RPMI7951 (cell line): ENCODE measurements around the gene SMAD3. TPM values are rescaled to one million over a fixed set of nuclear protein-coding genes. Genes with fewer than 3 reads are reported as not detected.

Source experiments
- DNase-seq: peaks from one replicate; pipeline ENCODE4 v3.0.0-alpha.2; 2012; ENCODE audit warnings: low read depth
- total RNA-seq: library from RNA; depleted of rRNA; stranded (reverse); fragments of >200 nt; shearing (Covaris generic); gene quantifications from 2 replicates; pipeline ENCODE4 v1.2.3, GENCODE V29; 2014

Gene SMAD3
- total RNA-seq, 1 experiment from 2014 or later = 19.7 TPM

DNA sequence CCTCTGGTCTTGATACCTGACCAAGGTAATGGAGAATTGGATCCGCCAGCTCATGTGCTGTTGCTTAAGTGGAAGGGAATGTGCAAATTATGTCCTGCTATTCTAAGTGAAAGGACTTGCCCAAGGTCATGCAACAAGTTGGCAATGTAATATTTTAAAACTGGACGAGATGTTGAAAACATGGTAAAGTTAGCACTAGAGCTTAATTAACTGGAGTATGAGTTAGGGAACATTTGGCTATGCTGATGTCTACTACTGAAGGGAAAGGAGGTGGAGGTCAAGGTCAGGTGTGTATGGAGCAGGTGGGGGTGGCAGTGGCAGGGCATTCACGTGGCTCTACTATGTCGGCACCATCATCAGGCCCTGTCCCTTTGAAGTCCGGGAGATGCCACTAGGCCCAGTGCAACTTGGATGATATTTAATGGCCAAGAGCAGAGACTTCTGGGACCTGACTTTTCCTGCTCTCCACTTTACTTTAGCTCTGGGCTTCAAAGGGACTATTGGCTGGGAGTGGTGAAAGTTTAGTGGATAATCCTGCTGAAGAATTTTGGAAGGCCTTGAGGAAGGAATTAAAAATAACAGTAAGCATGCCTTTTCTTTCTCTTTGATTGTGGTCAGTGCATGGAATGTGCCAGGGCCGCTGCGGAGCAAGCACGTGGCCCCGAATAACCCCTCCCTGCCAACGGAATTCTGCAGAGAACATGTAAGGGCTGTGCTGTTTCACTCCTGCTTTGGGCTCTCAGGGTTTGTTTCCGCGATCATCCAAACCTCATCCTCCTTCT lies 14.9 kb downstream of the SMAD3 start:
- DNase-seq = peak; percentile 96

DNA sequence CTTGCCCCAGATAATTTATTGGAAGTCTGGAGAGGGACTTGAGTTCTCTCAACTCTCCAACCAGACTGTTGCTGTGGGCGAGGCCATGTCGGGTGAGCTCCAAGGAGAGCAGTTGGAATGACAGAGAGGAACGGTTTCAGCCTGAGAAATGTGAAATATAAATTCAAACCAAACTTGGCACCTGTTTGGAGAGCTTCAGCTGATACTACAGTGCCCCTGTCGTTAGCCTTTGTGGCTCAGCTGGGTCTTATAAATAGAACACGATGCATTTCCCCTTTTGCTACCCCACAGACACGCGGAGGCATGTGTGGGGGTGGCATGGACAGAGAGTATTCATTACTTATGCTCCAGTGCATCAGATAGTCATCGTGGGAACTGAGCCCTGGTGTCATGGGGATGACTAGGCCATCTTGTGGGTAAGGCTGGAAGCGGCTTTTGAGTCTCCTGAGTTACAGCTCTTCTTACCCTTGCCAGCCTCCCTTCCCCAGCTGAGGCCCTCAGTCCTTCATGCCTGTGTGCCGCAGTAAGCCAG lies 15.6 kb downstream of the SMAD3 start:
- peak; percentile 99 for DNase-seq

DNA sequence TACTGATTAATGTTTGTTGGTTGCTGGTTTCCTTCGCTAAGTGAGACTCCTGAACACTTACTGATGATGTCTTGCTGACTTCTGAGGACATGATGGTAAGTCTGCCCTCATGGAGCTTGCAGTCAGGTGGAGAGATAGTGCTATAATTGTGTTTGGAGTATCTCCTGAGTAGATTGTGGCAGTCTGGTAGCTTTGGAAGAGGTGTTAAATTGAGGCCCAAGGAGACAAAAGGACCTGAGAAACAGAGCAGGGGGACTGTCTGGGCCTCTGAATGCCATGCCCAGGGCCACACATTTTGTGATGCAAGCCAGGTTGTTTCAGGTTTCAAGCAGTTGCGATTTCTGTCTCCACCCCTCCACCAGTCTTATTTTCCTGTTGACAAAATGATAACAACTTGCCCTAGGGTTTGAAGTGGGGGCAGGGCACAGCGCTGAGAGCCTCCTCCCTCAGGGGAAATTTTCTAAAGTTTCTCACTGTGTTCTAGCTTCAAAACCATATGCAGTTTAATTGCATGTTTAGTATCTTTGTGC lies 16.7 kb downstream of the SMAD3 start:
- DNase-seq = no peak

DNA sequence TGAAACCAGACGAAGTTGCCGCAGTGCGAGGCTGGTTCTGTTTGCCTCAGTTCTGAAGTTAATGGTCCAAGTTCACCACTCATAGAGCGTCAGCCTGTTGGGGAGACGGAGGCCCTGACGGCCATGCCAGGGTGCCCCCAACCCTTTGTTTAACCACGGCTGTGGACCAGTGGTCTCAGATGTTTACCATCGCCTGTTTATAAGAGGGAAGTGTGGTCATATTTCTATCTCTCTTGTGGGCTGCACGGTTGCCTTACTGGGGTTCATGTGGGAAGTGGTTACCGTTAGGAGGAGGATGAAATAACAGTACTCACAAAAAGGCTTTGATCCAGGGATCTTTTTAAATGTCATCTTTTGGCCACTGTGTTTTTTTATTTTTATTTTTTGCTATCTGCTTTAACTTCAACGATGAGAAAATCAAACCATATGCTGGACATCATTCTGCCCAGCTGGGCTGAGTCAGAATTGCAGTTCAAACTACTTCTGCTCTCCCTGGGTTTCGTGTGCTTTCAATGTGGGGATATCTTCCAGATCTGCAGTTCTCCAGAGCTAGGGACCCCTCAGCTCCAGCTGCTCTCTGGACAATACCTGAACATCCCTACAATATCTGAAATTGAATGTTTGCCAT lies 17.8 kb downstream of the SMAD3 start:
- DNase-seq = peak; percentile 61

DNA sequence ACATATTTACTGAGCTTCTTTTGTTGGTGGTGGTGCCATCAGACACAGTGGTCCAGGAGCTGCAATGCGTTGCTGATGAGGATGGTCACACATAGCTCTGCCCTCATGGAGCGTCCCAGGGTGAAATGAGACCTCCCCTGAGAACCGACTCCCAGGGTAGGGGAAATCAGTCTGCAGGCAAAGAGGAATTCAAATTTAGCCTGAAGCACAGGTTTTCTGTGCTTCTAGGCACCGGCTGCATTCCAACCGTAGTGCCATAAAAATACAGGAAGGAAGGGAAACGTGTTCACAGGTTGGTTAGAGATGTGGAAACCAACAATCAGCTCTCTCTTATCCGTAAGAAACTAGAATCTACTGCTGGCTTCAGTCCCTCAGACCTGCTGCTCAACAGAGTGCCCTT lies 19.2 kb downstream of the SMAD3 start:
- DNase-seq = no peak

DNA sequence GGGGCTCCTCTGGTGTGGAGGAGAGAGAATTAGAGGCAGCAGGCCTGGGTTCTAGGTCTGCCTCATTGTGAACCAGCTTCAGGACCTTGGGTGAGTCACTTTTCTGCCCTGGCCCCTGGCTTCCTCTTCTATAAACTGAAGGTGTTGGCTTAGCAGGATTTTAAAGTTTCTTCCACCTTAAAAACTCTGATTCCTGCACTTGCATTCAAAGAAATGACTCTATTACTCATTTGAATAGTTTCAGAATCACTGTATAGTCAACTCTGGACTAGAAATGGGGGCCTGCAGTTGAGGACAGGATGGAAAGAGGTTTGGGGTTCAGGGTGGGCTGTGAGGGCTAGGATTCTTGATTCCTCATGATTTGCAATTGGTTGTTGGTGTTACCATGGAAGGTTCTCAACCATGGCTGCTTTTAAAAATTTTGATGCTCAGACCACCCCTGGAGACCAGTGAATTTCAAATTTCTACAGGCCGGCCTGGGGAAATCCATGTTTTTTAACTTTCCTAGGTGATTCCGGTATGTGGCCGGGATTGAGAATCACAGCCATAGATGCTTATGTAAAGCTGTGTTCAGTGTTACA lies 19.9 kb downstream of the SMAD3 start:
- no peak for DNase-seq

DNA sequence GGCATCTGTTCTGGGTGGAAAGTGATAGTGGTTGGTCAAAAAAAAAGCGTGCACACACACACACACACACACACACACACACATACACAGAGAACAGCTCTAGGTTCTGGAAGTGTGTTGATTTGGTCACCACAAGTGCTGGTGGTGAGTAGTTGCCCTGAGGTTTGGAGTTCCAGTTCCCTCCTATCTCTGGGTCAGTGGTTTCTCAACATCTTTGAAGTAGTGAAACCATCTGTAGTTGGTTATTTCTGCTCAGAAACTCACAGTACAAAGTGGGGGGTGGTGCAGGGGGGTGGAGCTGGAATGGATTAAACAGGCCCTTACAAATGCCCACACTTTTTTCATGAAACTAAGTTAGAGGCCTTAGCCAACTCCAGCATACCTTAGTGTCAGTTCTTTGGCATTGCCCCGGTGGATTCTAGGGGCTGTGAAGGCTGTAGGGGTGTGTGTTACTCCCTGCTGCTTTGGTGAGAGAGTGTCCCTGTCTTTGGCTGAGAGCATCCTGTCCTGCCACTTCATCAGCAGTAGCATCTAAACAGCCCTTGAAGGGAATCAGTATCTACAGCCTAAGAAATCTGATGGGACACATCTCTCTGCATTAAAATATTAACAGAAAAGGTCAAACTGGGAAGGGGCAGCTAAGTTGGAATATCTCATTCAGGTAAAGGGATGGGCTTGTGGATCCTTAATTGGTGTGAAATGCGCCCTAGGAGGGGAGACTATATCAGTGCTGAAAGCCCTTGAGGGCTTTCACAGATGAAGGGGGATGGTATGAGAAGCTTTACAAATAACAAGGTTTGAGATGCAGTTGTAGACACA lies 20.6 kb downstream of the SMAD3 start:
- DNase-seq = peak; percentile 100

DNA sequence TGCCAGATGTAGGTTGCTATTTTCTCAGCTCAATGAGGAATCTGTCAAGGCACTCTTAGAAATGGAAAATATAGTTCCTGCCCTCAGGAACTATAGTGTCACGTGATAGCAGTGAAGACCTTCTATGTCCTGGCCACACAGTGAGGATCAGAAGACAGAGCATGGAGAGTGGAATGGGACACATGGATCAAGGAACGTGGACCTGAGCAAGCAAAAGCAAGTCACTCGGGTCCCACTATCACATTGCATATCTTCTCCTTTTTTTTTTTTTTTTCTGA lies 21.2 kb downstream of the SMAD3 start:
- no peak for DNase-seq

DNA sequence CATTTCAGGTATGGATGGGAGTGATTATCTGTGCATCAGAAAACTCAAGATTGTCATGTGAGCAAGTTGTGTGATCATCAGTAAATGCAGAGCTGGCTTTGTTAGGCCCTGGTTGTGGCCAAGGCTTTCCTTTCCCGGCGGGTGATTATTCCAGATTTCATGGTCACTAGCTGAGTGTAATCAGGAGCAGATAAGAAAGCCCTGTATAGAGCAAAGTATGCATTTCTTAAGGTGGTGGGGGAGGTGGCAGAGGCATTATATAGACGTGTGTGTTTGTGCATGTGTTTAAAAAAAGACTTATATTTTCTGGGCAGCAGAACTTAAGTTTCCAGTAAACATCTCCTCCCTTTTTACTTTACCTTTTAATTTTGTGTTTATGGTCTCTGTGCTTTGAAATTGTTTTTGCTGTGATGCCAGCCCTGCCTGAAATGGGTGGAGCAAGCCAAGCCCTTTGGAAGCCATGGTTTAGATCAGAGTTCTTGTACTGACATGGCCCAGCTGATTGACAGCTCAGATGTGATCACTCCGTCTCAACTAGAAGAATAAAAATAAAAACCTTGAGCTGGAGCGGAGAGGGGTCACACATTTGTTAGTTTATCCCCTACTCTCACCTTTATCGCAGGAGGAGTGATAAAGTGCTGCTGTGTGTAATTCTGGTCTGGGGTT lies 22.2 kb downstream of the SMAD3 start:
- DNase-seq = no peak

DNA sequence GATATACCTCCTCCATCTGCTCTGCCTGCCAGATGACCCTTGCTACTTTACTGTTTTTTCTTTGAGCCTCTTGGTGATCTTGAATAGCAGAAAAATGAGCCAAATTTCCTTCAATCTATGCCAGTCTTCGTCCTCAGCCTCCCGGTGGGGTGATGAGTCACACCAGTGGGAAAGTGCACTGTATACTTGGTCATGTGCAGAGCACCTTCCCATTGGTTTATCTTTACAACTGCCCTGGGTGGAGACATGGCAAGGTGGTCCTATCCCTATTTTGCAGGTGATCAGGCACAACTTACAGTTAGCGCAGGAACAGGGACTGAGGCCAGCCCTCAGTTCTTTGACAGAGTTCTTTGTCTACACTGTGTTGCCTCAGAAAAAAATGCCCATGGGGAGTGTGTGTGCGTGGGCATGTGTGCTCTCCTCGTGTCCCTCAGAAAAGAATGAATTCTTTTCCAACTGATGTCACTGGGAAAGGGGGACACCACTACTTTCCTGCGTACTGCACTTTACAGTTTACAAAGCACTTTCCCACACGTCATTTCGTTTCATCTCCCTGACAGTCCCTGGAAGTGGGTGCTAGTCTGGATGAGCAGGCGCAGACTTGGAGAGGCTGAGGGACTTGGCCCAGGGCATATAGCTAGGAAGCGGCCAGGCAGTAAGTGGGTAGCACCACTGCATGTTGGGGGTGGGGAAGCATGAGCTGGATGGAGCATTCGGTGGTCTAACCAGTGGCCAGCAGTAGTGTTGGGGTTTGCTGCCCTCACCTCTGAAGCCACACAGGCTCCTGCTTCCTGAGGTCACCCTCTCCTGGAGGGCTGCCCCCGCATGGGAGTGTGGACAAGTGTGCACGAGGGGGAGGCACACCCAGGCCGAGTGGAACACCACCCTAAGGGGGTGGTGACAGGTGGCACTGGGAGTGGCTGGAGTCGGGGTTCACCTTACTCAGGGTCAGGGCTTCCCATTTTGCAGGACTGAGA lies 24.1 kb downstream of the SMAD3 start:
- peak; percentile 79 for DNase-seq

DNA sequence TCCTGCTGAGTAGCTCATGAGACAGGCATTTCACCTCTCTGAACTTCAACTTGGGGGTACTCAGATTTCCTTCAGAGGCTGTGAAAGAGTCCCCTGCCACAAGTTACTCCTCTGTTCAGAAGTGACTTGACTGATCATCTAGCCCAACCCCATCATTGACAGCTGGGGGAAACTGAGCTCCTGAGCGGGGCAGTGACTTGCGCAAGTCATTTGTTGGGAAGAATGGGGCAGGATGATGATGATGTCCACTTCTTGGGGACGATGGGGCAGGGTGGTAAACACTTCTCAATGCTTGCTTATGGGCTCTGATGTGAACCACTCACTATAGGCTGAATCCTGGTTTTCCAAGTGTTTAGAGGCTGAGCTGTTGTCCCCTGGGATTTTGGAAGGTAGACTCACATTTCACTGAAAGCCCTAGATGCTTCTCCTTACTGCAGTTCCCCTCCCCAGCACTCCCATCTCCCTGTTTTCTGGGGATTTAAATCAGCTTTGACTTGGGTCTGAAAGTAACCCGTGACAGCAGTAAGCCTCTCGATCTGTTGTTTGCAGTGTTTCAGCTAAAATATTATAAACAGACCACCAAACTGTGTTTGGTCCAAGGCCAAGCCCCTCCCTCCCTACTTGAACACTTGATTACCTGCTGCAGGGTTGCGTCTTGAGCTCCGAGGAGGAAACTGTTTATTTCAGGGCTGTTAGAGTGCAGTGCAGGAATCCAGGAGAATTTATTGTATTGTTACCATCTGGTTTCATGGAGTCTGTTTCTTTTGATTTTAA lies 25.1 kb downstream of the SMAD3 start:
- DNase-seq = no peak

DNA sequence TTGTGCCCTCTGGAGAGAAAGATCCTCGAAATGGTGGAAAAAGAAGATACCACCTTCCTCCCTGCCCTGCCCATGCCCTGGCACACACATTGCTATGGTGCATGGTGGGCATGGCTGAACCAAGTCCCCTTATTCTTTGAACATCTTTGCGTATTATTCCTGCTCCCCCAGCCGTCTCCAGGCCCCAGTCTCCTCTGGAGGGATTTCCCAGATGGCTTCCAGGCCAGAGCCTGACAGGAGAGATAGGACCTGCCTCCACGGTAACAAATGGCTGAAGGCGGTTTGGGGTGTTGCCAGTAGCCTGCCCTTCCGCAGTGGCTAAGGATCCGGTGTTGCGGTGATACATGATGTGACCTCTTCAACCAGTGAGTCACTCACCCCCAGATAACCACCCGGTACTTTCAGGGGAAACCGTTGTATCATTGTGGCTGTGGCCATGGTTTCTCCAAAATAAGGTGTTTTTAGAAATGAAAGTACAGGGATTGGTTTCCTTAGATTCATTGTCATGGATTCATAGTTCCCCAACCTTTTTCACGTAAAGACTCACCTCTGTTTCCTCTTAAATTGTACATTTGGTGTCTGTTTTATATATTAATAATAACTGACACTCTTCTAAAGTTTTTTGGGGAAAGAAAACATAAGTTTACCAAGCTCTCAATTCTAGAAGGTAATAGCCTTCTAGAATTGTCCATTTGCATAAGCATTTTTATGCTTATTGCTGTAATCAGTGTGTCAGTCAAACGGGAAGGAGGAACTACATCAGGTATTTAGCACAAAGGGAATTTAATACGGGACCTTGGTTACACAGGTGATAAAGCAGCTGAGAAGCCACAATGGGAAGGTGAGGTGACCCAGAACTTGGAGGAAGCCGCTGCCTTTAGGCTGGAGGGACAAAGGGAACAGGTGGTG lies 25.9 kb downstream of the SMAD3 start:
- peak; percentile 100 for DNase-seq

DNA sequence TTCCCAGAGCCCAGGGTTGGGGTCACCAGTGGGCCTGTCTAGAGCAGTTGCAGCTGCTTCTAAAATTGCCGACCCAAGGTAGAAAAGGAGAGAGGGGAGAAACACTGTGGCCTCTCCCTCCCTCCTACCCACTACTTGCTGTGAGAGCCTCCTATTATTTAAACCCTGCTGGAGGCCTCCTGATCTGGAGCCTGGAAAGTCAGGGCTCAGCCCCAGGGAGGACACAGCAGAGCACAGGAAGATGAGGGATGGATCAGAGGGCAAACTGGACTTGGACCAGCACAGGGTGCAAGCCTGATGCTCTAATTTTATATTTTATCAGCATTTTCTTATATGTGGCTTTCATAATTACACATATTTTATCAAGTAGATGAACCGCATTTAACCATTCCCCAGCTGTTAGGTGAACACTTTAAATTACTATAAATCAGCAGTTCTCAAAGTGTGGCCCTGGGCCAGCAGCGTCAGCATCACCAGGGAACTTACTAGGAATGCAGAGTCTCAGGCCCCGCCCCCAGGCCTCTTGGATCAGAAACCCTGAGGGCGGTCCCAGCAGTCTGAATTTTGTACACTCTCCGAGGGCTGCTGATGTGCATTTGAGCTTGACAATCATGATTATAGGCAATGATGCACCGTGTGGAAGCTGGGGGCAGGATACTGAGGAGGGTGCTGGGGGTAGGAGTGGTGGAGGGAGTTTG lies 26.7 kb downstream of the SMAD3 start:
- no peak for DNase-seq

DNA sequence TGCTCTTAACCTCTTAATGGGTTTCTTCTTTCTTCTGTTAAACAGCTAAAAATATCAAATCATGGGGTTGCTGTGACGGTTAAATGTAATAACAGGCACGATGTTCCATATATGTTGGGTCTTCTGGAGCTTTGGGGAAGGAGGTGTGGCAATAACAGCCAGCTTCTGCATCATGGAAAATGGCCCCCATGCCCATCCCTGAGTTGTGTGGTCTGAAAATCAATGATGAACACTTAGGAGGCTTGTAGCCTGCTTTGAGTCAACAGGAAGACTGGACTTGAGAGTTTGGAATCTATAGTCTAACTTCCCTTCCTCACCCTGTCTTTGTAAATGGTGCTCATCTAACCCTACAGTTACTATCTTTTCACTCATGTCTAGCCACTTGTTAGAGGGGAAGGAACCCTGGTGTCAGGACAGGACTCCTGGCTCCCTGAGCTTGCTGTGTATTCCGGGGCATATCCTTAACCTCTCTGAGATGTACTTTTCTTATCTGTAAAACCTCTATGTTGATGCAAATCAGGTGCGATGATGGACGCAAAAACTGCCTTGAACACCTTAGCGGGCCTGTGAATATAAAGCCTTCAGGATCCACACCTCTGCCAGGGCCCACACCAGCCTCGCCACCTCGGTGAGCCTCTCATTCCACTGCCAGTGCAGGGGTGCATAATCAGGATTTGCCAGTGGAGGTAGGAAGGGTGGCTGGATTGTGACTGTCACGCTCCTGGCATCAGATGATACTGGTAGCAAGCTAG lies 27.5 kb downstream of the SMAD3 start:
- DNase-seq = no peak

DNA sequence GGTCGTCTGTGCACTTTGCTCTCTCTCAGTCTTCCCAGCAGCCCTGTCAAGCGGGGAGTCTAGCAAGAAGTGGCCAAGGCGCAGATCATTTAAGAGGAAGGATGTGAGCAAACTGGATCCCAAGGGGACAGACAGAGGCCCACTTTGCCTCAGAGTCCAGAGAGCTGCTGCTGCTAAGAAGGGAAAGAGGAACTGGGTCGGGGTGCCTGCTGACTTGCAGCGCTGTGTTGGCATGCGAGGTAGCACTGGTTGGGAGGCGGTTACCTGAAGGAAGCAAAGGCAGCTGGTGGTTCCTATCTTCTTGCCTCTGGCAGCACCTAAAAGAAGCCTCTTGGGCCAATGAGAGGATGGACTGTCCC lies 28.1 kb downstream of the SMAD3 start:
- DNase-seq = no peak

DNA sequence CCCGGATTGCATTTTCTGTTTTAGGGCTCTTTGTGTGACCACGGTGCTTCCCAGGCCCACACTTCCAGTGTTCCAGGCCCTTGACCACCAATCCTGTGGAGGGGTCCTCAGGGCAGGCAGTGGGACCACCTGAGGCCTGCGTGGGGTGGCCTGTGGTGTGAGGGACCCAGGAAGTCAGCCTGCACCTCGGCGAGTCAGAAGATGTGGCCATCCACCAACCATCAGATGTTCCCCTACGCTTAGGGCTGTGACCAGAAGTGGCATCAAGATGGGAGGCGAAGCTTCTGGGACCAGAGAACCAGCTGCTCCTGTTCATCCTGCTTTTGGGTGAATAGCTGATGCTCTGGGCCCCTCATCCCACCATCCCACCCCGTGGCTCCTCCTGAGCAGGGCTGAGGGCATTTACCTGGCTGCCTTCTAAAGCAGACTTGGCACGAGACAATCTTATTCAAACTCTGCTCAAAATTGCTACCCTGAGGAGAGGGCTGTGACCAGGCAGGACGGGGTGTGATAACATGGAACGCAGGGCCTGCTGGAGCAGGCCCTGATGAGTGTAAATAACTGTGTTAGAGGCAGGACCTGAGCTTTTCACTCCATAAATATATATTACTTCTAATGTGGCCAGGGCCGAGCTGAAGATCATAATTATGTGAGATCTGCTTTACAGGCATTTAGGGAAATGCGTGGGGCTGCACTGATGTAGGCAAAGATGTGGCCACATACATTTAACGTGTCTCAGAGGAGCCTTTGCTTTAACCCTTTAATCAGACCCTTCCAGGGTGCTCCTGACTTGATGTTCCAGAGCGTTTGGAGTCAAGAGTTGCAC lies 28.8 kb downstream of the SMAD3 start:
- DNase-seq = no peak
